ENCODE data around the gene AFAP1. TPM values are rescaled to one million over a fixed set of nuclear protein-coding genes. Genes with fewer than 3 reads are reported as not detected.

Gene AFAP1
- total RNA-seq, 1 donor from 2014 or later = 0.24 TPM

- Mint-ChIP-seq H3K27ac (no peak overlapping the region), H3K4me3 (no peak overlapping the region), H3K36me3 (ENCODE audit: low read depth) (no peaks in the 10 kb centered on the region), H3K4me1 (no peaks in the 10 kb centered on the region), H3K9me3 (no peaks in the 10 kb centered on the region), H3K27me3 (no peaks in the 10 kb centered on the region)
- ChIA-PET POLR2A (no interaction called here), CTCF (no interaction called here)
- intact Hi-C loops (cut with micrococcal nuclease) = no loop called here
- TF ChIP-seq CTCF (IDR thresholded peaks at IDR 0.05) = no peak
- DNase-seq = no peak
- ATAC-seq (ENCODE audit: low read depth) = no peak
These were observed 198.7 kb downstream of the AFAP1 start for GRCh38 chr4:7740866-7741525.

GRCh38 chr4:7739918-7740865, 199.5 kb downstream of the AFAP1 start:
- no peaks in the 10 kb centered on the region for H3K36me3 Mint-ChIP-seq (ENCODE audit: low read depth)
- H3K9me3 Mint-ChIP-seq = no peaks in the 10 kb centered on the region
- intact Hi-C loops (cut with micrococcal nuclease) = no loop called here
- no peaks in the 10 kb centered on the region for H3K27me3 Mint-ChIP-seq
- H3K4me1 Mint-ChIP-seq = no peaks in the 10 kb centered on the region
- DNase-seq = no peak
- ChIA-PET POLR2A (no interaction called here), CTCF (no interaction called here)
- TF ChIP-seq CTCF (IDR thresholded peaks at IDR 0.05) = no peak
- ATAC-seq (ENCODE audit: low read depth) = no peak
- no peak overlapping the region for H3K27ac Mint-ChIP-seq
- H3K4me3 Mint-ChIP-seq = no peak overlapping the region

GRCh38 chr4:7739077-7739917, 200.4 kb downstream of the AFAP1 start:
- CTCF ChIA-PET = no interaction called here
- DNase-seq (no peak), ATAC-seq (ENCODE audit: low read depth) (no peak)
- Mint-ChIP-seq H3K4me1 (no peaks in the 10 kb centered on the region), H3K4me3 (no peak overlapping the region), H3K27me3 (no peaks in the 10 kb centered on the region), H3K36me3 (ENCODE audit: low read depth) (no peaks in the 10 kb centered on the region), H3K9me3 (no peaks in the 10 kb centered on the region), H3K27ac (no peak overlapping the region)
- intact Hi-C loops (cut with micrococcal nuclease) = no loop called here
- POLR2A ChIA-PET = no interaction called here
- TF ChIP-seq CTCF (IDR thresholded peaks at IDR 0.05) = no peak

GRCh38 chr4:7738458-7739076, 201.1 kb downstream of the AFAP1 start:
- ATAC-seq (ENCODE audit: low read depth) = no peak
- intact Hi-C loops (cut with micrococcal nuclease) = no loop called here
- H3K27me3 Mint-ChIP-seq = no peaks in the 10 kb centered on the region

More at GRCh38 chr4:7738458-7739076, 201.1 kb downstream of the AFAP1 start:
- no peak overlapping the region for H3K4me3 Mint-ChIP-seq
- CTCF ChIA-PET = no interaction called here
- H3K4me1 Mint-ChIP-seq = no peaks in the 10 kb centered on the region
- POLR2A ChIA-PET = no interaction called here
- no peak for DNase-seq
- no peak overlapping the region for H3K27ac Mint-ChIP-seq
- H3K36me3 Mint-ChIP-seq (ENCODE audit: low read depth) = no peaks in the 10 kb centered on the region
- no peak for TF ChIP-seq CTCF (IDR thresholded peaks at IDR 0.05)
- H3K9me3 Mint-ChIP-seq = no peaks in the 10 kb centered on the region
